Neural cell (in vitro differentiated cells): ENCODE results near the gene DLK2.

ENCODE experiments used
- EP300 ChIP-seq: fragments of 450-650 bp; conservative IDR thresholded peaks from 2 replicates; pipeline ENCODE4 v1.6.1; 2014; ENCODE audit warnings: antibody characterized with exemption, mild to moderate bottlenecking, moderate library complexity; ENCODE audit not compliant: poor library complexity, severe bottlenecking
- POLR2AphosphoS5 ChIP-seq: IDR thresholded peaks from 2 replicates; pipeline ENCODE4 v1.6.1; 2012
- REST ChIP-seq: IDR thresholded peaks from 2 replicates; pipeline ENCODE4 v1.6.1; 2012; ENCODE audit warnings: borderline replicate concordance

- TF ChIP-seq POLR2AphosphoS5 (no peak), EP300 (no peak), REST (no peak)
Measured at GRCh38 chr6:43481075-43481474, 25.7 kb upstream of the DLK2 start.
